Tibial nerve (tissue), 4 donors: ENCODE data around the gene PHC3.

Source experiments
- EP300 ChIP-seq, 2 donors: sonication (generic); formaldehyde crosslinking; IDR thresholded peaks; one replicate each; pipeline ENCODE4 v1.6.1; 2017; ENCODE audit warnings: antibody characterized with exemption in 2 of 2, mild to moderate bottlenecking in 1 of 2
- POLR2A ChIP-seq, 2 donors: fragments of 450-650 bp; IDR thresholded peaks; one replicate each; pipeline ENCODE4 v1.6.1; 2017; ENCODE audit warnings: antibody characterized with exemption in 2 of 2, mild to moderate bottlenecking in 2 of 2, moderate library complexity in 2 of 2
- TF ChIP-seq, protein P1 (sequence below), 5 experiments: fragments of 200-600 bp in 3 of 5; fragments of 450-650 bp in 2 of 5; sonication (generic) in 3 of 5; IDR thresholded peaks; one replicate each; pipeline ENCODE4 v1.5.1; 2016 to 2019; ENCODE audit warnings: antibody characterized with exemption in 5 of 5, mild to moderate bottlenecking in 3 of 5, moderate library complexity in 2 of 5

DNA sequence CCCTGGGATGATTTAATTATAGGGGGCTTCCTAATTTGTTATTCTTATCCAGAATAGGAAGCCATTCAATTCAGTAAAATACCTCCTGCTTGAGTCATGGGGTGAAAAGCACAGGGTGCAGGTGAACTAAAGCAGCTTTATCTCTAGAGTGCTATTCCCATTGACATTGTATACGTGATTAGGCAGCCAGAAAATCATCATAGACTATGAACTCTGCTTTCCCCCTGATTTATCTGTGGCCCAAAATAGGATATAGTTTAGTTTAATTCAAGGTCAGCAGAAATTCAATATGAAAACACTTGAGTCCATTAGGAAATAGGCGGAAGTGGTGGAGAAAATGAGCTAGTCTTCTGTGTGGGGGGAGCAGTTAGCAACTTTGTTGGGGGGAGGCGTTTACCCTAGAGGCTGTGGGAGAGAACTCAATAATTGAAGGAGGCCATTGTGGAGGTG lies 22.5 kb upstream of the PHC3 start:
- TF ChIP-seq, protein P1, sequence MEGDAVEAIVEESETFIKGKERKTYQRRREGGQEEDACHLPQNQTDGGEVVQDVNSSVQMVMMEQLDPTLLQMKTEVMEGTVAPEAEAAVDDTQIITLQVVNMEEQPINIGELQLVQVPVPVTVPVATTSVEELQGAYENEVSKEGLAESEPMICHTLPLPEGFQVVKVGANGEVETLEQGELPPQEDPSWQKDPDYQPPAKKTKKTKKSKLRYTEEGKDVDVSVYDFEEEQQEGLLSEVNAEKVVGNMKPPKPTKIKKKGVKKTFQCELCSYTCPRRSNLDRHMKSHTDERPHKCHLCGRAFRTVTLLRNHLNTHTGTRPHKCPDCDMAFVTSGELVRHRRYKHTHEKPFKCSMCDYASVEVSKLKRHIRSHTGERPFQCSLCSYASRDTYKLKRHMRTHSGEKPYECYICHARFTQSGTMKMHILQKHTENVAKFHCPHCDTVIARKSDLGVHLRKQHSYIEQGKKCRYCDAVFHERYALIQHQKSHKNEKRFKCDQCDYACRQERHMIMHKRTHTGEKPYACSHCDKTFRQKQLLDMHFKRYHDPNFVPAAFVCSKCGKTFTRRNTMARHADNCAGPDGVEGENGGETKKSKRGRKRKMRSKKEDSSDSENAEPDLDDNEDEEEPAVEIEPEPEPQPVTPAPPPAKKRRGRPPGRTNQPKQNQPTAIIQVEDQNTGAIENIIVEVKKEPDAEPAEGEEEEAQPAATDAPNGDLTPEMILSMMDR (IDR thresholded peaks at IDR 0.05), result no peak
- TF ChIP-seq POLR2A (IDR thresholded peaks at IDR 0.05), result no peak
- no peak for TF ChIP-seq EP300 (IDR thresholded peaks at IDR 0.05)
